KMS-11 (cell line): ENCODE measurements around the gene SERPINB1.

ENCODE experiments used
- H2AFZ ChIP-seq: fragments of 200-600 bp; sonication (generic); 2 replicates; pipeline ENCODE4 v1.6.1; 2016; ENCODE audit warnings: antibody characterized with exemption, mixed run types, low read depth
- H3K27ac ChIP-seq: fragments of 200-600 bp; sonication (generic); 2 replicates; pipeline ENCODE4 v1.6.1; 2016; ENCODE audit warnings: mild to moderate bottlenecking, mixed run types
- H3K27me3 ChIP-seq: fragments of 200-600 bp; sonication (generic); 2 replicates; pipeline ENCODE4 v1.6.1; 2017; ENCODE audit warnings: mild to moderate bottlenecking, low read depth, mixed run types, moderate library complexity; ENCODE audit not compliant: insufficient read depth
- H3K36me3 ChIP-seq: fragments of 200-600 bp; sonication (generic); 2 replicates; pipeline ENCODE4 v1.6.1; 2017; ENCODE audit warnings: mild to moderate bottlenecking, mixed run types; ENCODE audit not compliant: insufficient read depth
- H3K4me1 ChIP-seq: fragments of 200-600 bp; sonication (generic); 2 replicates; pipeline ENCODE4 v1.6.1; 2016; ENCODE audit warnings: mild to moderate bottlenecking, low read depth, mixed run types; ENCODE audit not compliant: poor library complexity, severe bottlenecking
- H3K4me2 ChIP-seq: fragments of 200-600 bp; sonication (generic); 2 replicates; pipeline ENCODE4 v1.7.0; 2016; ENCODE audit warnings: mild to moderate bottlenecking, mixed run types
- H3K4me3 ChIP-seq: fragments of 200-600 bp; sonication (generic); IDR thresholded peaks from 2 replicates; pipeline ENCODE4 v1.6.1; 2017; ENCODE audit warnings: low read depth, low read length, mixed read lengths; ENCODE audit not compliant: insufficient read depth
- H3K79me2 ChIP-seq: fragments of 200-600 bp; sonication (generic); 2 replicates; pipeline ENCODE4 v1.6.1; 2016; ENCODE audit warnings: low read depth, mixed run types; ENCODE audit not compliant: insufficient read depth
- H3K9ac ChIP-seq: fragments of 200-600 bp; sonication (generic); 2 replicates; pipeline ENCODE4 v1.6.1; 2016; ENCODE audit warnings: mild to moderate bottlenecking, mixed run types
- H4K20me1 ChIP-seq: fragments of 200-600 bp; sonication (generic); 2 replicates; pipeline ENCODE4 v1.6.1; 2016; ENCODE audit warnings: mild to moderate bottlenecking, mixed run types; ENCODE audit not compliant: insufficient read depth
- TF ChIP-seq, protein P1 (sequence below): fragments of 200-600 bp; sonication (generic); conservative IDR thresholded peaks from 2 replicates; pipeline ENCODE4 v1.6.1; 2017; ENCODE audit warnings: low read depth, mild to moderate bottlenecking, antibody characterized with exemption, low read length, moderate library complexity, mixed read lengths

SERPINB1 gene

DNA sequence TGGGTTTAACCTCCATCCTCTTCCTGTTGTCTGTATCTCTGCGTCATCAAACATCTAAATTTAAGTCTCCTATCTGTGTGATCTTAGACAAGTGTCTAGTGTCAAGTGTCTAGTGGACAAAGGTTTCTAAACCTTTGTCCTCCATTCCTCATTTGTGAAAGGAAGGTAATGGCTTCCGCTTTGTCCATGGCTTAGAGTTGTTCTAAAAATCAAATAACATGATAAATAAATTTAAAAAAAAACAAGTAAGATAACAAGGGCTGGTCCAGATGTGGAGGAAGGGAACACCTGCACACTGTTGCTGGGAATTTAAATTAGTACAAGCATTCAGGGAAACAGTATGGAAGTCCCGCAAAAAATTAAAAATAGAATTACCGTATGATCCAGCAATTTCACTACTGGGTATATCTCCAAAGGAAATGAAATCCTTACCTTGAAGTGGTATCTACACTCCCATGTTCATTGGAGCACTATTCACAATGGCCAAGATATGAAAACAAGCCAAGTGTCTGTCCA is 17.6 kb upstream of the SERPINB1 start:
- no peaks in the 10 kb centered on the region for H3K27me3 ChIP-seq
- no peaks in the 10 kb centered on the region for H3K79me2 ChIP-seq
- H3K4me3 ChIP-seq: no peak overlapping the region
- peaks cover 51% of the 10 kb centered on the region for H3K4me1 ChIP-seq
- H2AFZ ChIP-seq: no peak overlapping the region
- no peak overlapping the region for H3K9ac ChIP-seq
- TF ChIP-seq, protein P1, sequence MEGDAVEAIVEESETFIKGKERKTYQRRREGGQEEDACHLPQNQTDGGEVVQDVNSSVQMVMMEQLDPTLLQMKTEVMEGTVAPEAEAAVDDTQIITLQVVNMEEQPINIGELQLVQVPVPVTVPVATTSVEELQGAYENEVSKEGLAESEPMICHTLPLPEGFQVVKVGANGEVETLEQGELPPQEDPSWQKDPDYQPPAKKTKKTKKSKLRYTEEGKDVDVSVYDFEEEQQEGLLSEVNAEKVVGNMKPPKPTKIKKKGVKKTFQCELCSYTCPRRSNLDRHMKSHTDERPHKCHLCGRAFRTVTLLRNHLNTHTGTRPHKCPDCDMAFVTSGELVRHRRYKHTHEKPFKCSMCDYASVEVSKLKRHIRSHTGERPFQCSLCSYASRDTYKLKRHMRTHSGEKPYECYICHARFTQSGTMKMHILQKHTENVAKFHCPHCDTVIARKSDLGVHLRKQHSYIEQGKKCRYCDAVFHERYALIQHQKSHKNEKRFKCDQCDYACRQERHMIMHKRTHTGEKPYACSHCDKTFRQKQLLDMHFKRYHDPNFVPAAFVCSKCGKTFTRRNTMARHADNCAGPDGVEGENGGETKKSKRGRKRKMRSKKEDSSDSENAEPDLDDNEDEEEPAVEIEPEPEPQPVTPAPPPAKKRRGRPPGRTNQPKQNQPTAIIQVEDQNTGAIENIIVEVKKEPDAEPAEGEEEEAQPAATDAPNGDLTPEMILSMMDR: no peak
- no peaks in the 10 kb centered on the region for H3K36me3 ChIP-seq
- H3K27ac ChIP-seq: no peak overlapping the region
- no peaks in the 10 kb centered on the region for H4K20me1 ChIP-seq
- no peak overlapping the region for H3K4me2 ChIP-seq

DNA sequence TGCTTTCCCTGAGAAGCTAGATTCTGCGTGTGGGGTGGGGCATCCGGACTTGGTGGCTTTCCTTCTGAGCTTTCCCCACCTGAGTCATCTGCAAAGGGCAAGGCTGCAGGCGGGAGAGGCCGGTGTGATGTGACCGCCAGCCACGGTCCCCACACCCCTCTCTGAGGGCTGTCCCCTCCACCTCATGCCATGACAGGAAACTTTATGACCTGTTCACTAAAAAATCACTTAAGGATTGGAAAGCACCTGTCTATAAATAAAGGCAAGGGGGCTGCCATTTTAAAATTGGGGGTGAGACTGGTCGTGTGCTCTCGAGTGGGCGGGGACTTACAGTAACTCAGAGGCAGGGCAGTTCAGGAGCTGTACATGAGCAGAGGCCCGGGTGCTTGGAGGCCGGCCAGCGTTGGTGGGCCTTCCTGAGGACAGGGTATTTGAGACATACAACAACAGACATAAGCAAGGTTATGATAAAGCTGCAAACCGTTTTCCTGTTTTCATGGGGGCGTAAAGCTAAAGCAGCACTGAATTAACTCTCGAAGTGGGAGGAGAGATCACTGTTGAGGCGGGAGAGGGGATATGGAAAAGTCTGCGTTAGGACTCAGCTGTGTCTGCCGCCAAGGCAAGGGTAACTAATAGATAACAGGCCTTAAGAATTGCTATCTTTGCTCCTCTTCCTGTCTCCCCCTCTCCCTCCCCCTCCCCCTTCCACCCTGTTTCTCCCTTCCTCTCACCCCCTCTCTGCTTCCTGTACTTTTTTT is 16.1 kb upstream of the SERPINB1 start:
- TF ChIP-seq, protein P1: no peak
- H3K36me3 ChIP-seq: no peaks in the 10 kb centered on the region
- H3K4me3 ChIP-seq: no peak overlapping the region
- H3K9ac ChIP-seq: no peak overlapping the region
- peaks cover 36% of the 10 kb centered on the region for H3K4me1 ChIP-seq
- H2AFZ ChIP-seq: no peak overlapping the region
- no peaks in the 10 kb centered on the region for H4K20me1 ChIP-seq
- H3K27me3 ChIP-seq: no peaks in the 10 kb centered on the region
- no peak overlapping the region for H3K27ac ChIP-seq
- no peak overlapping the region; the same call in 1 of the 2 replicates for H3K4me2 ChIP-seq
- no peaks in the 10 kb centered on the region for H3K79me2 ChIP-seq

DNA sequence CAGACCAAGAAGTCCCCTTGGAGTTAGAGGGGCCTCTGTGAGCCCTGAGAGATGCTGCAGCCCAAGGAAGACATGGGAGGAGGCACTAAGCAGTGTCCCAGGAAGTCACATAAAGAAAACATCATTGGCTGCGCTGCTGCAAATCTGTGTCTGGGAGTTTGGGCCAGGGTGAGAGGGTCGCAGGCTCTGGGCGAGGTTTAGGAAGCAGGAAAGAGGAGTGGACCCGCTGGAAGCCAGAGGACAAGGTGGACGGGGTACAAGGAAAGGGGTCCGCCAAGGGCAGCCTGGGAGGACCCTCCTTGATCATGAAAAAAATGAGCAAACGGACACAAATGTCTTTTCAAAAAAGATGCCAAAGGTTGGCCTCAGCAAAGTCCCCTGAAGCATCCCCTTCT is 15.5 kb upstream of the SERPINB1 start:
- TF ChIP-seq, protein P1: no peak
- Histone ChIP-seq H3K79me2 (no peaks in the 10 kb centered on the region), H3K27me3 (no peaks in the 10 kb centered on the region), H3K4me3 (no peak overlapping the region), H3K4me1 (peaks cover 30% of the 10 kb centered on the region), H2AFZ (no peak overlapping the region), H3K4me2 (no peak overlapping the region), H3K9ac (no peak overlapping the region), H3K36me3 (no peaks in the 10 kb centered on the region), H4K20me1 (no peaks in the 10 kb centered on the region), H3K27ac (no peak overlapping the region)

DNA sequence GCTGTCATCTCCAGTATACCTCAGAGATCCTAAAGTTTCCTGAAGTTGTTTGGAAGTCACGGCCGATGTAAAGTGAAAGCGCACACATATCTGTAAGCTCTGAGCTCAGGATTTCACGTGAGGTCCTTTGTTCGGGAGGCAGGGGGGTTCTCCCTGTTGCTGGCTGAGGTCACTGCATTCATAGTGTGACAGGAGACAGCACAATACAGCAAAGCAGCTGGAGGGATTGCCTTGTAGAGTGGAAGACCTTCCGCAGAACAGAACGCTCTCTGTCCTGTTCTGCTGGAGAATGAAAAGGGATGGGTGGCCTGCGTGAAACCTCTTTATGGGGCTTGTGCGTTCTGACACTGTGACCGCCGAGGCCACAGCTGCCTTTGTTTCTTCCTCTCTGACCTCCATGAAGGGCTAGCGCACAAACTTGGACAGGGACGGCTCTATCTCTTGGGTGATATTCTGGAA is 13.4 kb upstream of the SERPINB1 start:
- Histone ChIP-seq H3K36me3 (no peaks in the 10 kb centered on the region), H2AFZ (no peak overlapping the region), H3K4me2 (no peak overlapping the region), H3K27ac (no peak overlapping the region), H4K20me1 (no peaks in the 10 kb centered on the region), H3K4me1 (peaks cover 18% of the 10 kb centered on the region), H3K9ac (no peak overlapping the region), H3K27me3 (no peaks in the 10 kb centered on the region), H3K79me2 (no peaks in the 10 kb centered on the region), H3K4me3 (no peak overlapping the region)
- TF ChIP-seq, protein P1: no peak
